Osteocyte (in vitro differentiated cells): ENCODE data around the gene KDM4B. TPM values are rescaled to one million over a fixed set of nuclear protein-coding genes. Genes with fewer than 3 reads are reported as not detected.

Experiments
- DNase-seq: peaks from one replicate; pipeline ENCODE4 v3.0.0; 2021; ENCODE audit warnings: mixed read lengths; ENCODE audit not compliant: unreplicated experiment; ENCODE audit errors: extremely low spot score
- H3K27ac Mint-ChIP-seq: one replicate; pipeline ENCODE4 v1.8.0; 2021; ENCODE audit warnings: mild to moderate bottlenecking, mixed read lengths; ENCODE audit not compliant: unreplicated experiment
- H3K27me3 Mint-ChIP-seq: one replicate; pipeline ENCODE4 v1.8.0; 2021; ENCODE audit warnings: mixed read lengths; ENCODE audit not compliant: unreplicated experiment
- H3K36me3 Mint-ChIP-seq: one replicate; pipeline ENCODE4 v1.8.0; 2021; ENCODE audit warnings: mixed read lengths; ENCODE audit not compliant: unreplicated experiment
- H3K4me1 Mint-ChIP-seq: one replicate; pipeline ENCODE4 v1.8.0; 2021; ENCODE audit warnings: mixed read lengths; ENCODE audit not compliant: unreplicated experiment
- H3K4me3 Mint-ChIP-seq: one replicate; pipeline ENCODE4 v1.8.0; 2021; ENCODE audit warnings: mild to moderate bottlenecking, moderate library complexity, mixed read lengths; ENCODE audit not compliant: unreplicated experiment
- H3K9me3 Mint-ChIP-seq: one replicate; pipeline ENCODE4 v1.8.0; 2021; ENCODE audit warnings: mixed read lengths; ENCODE audit not compliant: unreplicated experiment
- total RNA-seq: library from RNA; stranded (reverse); gene quantifications from 2 replicates; pipeline ENCODE4 v1.2.1, GENCODE V29; 2021
- TF ChIP-seq, protein P1 (sequence below): fragments of 200-600 bp; sonication (generic); IDR thresholded peaks from 2 replicates; pipeline ENCODE4 v1.5.0; 2021; ENCODE audit warnings: antibody characterized with exemption, mild to moderate bottlenecking, moderate library complexity

Gene KDM4B
- total RNA-seq, 1 donor from 2014 or later = 49.0 TPM

GRCh38 chr19:5072115-5072514 lies 103.2 kb downstream of the KDM4B start:
- DNase-seq = no peak
- Mint-ChIP-seq H3K27me3 (no peaks in the 10 kb centered on the region), H3K4me3 (no peak overlapping the region), H3K36me3 (peaks cover 6% of the 10 kb centered on the region), H3K27ac (no peak overlapping the region), H3K4me1 (no peaks in the 10 kb centered on the region), H3K9me3 (no peaks in the 10 kb centered on the region)
- TF ChIP-seq, protein P1, sequence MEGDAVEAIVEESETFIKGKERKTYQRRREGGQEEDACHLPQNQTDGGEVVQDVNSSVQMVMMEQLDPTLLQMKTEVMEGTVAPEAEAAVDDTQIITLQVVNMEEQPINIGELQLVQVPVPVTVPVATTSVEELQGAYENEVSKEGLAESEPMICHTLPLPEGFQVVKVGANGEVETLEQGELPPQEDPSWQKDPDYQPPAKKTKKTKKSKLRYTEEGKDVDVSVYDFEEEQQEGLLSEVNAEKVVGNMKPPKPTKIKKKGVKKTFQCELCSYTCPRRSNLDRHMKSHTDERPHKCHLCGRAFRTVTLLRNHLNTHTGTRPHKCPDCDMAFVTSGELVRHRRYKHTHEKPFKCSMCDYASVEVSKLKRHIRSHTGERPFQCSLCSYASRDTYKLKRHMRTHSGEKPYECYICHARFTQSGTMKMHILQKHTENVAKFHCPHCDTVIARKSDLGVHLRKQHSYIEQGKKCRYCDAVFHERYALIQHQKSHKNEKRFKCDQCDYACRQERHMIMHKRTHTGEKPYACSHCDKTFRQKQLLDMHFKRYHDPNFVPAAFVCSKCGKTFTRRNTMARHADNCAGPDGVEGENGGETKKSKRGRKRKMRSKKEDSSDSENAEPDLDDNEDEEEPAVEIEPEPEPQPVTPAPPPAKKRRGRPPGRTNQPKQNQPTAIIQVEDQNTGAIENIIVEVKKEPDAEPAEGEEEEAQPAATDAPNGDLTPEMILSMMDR = no peak

DNA sequence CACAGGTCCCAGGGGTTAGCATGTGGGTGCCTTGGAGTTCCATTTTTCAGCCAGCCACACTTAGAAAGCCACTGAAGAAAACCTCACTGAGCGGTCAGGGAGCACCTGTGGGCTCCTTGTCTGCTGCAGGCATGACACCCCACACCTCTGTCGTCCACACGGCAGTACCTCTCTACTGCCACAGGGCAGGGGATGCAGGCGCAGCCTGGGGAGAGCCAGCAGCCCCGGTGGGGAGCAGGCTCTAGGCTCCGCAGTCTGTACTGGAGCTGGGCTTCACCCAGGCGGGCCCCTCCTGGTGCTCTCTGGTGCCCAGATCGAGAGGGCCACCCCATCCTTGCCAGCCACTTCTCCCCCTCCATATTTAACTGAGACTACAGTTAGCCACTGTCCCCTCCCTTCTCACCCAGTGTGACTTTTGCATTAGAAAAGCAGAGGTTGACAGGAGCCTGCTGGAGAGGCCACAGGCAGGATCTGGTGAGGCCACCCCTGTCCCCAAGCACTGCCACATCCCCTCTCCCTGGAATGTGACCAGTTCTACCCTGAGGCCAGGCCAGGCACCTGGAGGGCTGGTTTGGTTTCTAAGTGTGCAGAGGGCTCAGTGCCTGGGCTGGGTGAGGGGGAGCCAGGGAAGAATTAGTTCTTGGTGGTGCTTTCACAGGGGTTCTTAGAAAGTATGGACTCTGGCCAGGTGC lies 104.4 kb downstream of the KDM4B start:
- no peak for DNase-seq
- Mint-ChIP-seq H3K4me1 (no peaks in the 10 kb centered on the region), H3K36me3 (peaks cover 5% of the 10 kb centered on the region), H3K27ac (no peak overlapping the region), H3K9me3 (no peaks in the 10 kb centered on the region), H3K4me3 (no peak overlapping the region), H3K27me3 (no peaks in the 10 kb centered on the region)
- TF ChIP-seq, protein P1 = no peak

- Mint-ChIP-seq H3K4me1 (no peaks in the 10 kb centered on the region), H3K9me3 (no peaks in the 10 kb centered on the region), H3K27me3 (no peaks in the 10 kb centered on the region), H3K36me3 (peaks cover 11% of the 10 kb centered on the region), H3K27ac (no peak overlapping the region), H3K4me3 (no peak overlapping the region)
- no peak for DNase-seq
- TF ChIP-seq, protein P1 = no peak
These were observed 105.5 kb downstream of the KDM4B start for GRCh38 chr19:5074407-5074806.

DNA sequence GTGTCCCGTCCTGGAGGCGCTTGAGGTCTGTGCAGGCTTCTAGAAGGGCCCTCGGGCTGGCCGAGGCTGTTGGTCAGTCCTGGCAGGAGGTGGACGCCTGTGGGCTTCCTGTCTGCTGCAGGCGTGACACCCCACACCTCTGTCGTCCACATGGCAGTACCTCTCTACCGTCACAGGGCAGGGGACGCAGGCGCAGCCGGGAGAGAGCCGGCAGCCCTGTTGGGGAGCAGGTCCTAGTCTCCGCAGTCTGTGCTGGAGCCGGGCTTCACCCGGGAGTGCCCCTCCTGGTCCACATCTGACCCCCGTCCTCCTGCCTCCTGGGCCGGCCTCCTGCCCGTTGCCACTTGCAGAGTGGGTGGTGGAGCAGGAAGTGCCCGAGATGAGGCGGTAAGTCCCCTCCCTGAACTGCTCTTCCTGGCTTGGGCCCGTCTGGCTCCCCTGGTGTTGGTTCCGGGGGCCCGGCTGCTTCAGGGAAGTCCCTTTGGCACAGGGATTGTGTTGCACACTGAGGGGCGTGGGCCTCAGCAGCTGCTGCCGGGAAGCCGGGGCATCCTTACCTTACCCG lies 106.0 kb downstream of the KDM4B start:
- no peak overlapping the region for H3K4me3 Mint-ChIP-seq
- no peak for DNase-seq
- TF ChIP-seq, protein P1 = no peak
- no peaks in the 10 kb centered on the region for H3K27me3 Mint-ChIP-seq
- no peak overlapping the region for H3K27ac Mint-ChIP-seq
- H3K36me3 Mint-ChIP-seq = peaks cover 13% of the 10 kb centered on the region
- H3K9me3 Mint-ChIP-seq = no peaks in the 10 kb centered on the region
- no peaks in the 10 kb centered on the region for H3K4me1 Mint-ChIP-seq

DNA sequence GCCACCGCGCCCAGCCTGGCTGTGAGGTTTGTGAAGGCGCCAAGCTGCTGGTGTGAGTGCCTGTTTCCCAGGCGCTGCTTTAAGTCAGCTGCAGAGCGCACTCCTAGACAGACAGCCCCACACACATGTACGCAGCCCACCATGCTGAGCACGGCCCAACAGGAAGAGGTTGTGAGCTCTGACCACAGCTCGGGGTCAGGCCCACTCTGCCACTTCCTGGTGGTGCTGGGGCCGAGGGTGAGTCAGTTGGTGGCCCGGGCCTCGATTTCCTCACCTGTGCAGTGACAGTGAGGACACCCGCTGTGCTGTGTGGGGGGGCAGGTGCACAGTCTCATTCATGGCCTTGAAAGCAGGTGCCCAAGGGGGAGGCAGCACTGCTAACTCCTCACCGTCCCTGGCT lies 106.7 kb downstream of the KDM4B start:
- Mint-ChIP-seq H3K9me3 (no peaks in the 10 kb centered on the region), H3K27ac (no peak overlapping the region), H3K36me3 (peaks cover 19% of the 10 kb centered on the region), H3K4me1 (no peaks in the 10 kb centered on the region), H3K27me3 (no peaks in the 10 kb centered on the region), H3K4me3 (no peak overlapping the region)
- TF ChIP-seq, protein P1 = no peak
- DNase-seq = no peak
